CD4-positive, alpha-beta T cell treated with Interleukin-2 at 100 ng/mL for 4 hours (primary cell): ENCODE measurements around the gene PHTF2.
"Not testable (repeated sequence)": the region's sequence is repeated elsewhere in the genome, so short reads cannot be mapped to it uniquely, and the experiment has no call there.

Source experiments
- DNase-seq: peaks from one replicate; pipeline ENCODE4 v3.0.0-alpha.2; 2020; ENCODE audit warnings: low spot score

The PHTF2 gene

DNA sequence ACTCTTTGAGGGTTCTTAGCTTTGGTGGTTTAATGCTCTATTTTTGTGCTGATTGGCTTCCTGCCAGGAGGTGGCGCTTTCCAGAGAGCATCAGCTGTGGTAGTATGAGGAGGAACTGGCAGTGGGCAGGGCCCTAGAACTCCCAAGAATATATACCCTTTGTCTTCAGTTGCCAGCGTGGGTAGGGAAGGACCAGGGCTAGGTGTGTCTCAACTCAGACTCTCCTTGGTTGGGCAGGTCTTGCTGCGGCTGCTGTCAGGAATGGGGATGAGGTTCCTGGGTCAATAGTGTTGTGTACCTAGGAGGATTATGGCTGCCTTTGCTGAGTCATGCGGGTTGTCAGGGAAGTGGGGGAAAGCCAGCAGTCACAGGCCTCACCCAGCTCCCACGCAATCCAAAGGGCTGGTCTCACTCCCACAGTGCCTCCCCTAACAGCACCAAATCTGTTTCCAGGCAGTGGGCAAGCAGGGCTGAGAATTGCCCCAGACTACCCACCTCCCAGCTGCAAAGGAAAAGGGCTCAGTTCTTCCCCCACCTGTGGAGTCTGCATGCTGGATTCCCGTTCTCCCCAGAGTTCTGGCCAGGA, 191.5 kb downstream of the PHTF2 start:
- no peak for DNase-seq

DNA sequence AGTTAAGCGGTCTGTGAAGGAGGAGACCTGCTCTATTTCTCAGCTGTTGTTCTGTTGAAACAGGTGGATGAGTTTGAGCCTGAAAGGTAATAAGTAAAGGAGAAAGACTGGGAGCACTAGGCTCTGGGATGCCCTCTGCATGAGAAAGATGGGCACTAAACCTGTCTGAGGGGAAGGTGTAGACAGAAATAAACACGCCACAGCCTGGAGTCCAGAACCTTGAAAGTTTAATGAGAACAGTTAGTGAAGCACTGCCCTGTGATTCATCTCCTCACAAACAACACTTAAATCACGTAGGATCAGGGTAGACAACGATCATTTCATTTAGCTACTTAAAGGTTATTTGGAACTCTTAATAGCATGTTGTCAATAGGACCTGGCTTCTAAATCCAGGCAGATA, 193.1 kb downstream of the PHTF2 start:
- DNase-seq: no peak

DNA sequence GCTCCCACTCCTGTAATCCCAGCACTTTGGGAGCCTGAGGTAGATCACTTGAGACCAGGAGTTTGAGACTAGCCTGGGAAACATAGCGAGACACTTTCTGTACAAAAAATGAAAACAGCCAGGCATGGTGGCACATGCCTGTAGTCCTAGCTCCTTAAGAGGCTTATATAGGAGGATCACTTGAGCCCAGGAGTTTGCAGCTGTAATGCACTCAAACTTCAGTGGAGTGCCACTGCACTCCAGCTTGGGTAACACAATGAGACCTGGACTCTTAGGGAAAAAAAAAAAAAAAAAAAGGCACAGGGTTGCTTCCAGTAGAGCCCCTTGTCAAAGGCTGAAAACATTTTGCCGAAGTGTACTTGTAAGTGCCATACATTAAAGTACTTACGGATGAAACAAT, 195.3 kb downstream of the PHTF2 start:
- DNase-seq: no peak

DNA sequence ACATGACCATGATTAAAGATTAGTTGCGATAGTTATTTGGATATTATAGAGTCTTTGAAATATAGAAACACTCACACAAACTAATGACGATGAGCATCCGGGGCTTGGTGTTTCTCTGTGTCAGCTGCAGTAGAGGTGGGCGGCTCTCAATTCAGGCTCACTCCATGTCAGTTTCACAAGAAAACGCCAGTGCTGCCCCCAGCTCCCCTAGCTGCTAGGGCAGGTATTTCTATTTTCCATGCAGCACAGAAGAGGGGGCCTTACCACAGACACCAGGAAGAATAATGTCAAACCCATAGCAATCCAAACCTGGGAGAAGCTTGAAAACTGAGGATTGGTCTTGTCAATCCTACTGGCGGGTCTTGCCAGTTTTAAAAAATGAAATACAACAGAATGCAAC, 197.1 kb downstream of the PHTF2 start:
- DNase-seq: no peak

DNA sequence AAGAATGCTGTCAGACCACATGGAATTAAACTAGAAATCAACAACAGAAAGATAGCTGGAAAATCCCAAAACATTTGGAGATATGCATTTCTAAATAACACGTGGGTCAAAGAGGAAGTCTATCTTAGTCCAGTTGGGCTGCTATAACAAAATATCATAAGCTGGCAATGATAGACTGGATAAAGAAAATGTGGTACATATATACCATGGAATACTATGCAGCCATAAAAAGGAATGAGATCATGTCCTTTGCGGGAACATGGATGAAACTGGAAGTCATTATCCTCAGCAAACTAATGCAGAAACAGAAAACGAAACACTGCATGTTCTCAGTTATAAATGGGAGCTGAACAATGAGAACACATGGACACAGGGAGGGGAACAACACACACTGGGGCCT, 200.6 kb downstream of the PHTF2 start:
- not testable (repeated sequence) for DNase-seq

GRCh38 chr7:78002021-78002420, 203.4 kb downstream of the PHTF2 start:
- no peak for DNase-seq

- no peak for DNase-seq
Measured at GRCh38 chr7:78002715-78003114, 204.1 kb downstream of the PHTF2 start.

GRCh38 chr7:78006063-78006755, 207.6 kb downstream of the PHTF2 start:
- DNase-seq: no peak
